ENCODE measurements around the gene DCUN1D3. TPM values are rescaled to one million over a fixed set of nuclear protein-coding genes. Genes with fewer than 3 reads are reported as not detected.

Gene DCUN1D3
- polyA plus RNA-seq, 1 donor (not counting 4 experiments of a cell fraction or from before 2014, with no cell fraction given), result 9.4 TPM

GRCh38 chr16:20901436-20902112 is 1.4 kb upstream of the DCUN1D3 start:
- Histone ChIP-seq H3K4me3 (ENCODE audit: control insufficient read depth in 2 of 3, extremely low read depth in 1 of 3, insufficient read depth in 2 of 3, low read depth in 1 of 3, low read length in 3 of 3) (peak overlapping the region; percentile 70 to 86 (median 83)), H3K9me3 (ENCODE audit: control insufficient read depth, low read depth, low read length) (no peaks in the 10 kb centered on the region), H3K4me1 (ENCODE audit: control insufficient read depth, extremely low read depth, insufficient read depth, low read length) (peaks cover 72% of the 10 kb centered on the region), H2AFZ (ENCODE audit: control insufficient read depth, low read length) (peak overlapping the region; percentile 16), H3K36me3 (ENCODE audit: control insufficient read depth in 2 of 2, extremely low read depth in 1 of 2, insufficient read depth in 2 of 2, low read length in 2 of 2) (peaks cover 0 to 7% of the 10 kb centered on the region in 2 experiments), H3K4me2 (ENCODE audit: control insufficient read depth, extremely low read depth, insufficient read depth, low read depth, low read length) (peak overlapping the region; percentile 76), H4K20me1 (ENCODE audit: control insufficient read depth, extremely low read depth, insufficient read depth, low read length) (no peaks in the 10 kb centered on the region), H3K79me2 (ENCODE audit: control insufficient read depth, insufficient read depth, low read length) (peaks cover 45% of the 10 kb centered on the region), H3K9ac (ENCODE audit: control insufficient read depth, extremely low read depth, insufficient read depth, low read length) (peak overlapping the region; percentile 97), H3K9me1 (ENCODE audit: control insufficient read depth, extremely low read depth, insufficient read depth, low read length) (peaks cover 3% of the 10 kb centered on the region), H3K27me3 (ENCODE audit: control insufficient read depth, extremely low read depth, insufficient read depth, low read length) (no peaks in the 10 kb centered on the region), H3K27ac (ENCODE audit: control insufficient read depth, insufficient read depth, low read length) (peak overlapping the region; percentile 98)
- dilution Hi-C loops (cut with MboI; ENCODE audit: extremely low pct_ligation_motif_present, low sequenced_read_pairs), result no loop called here
- DNase-seq (ENCODE audit: low read depth, low spot score), result no peak
- FAIRE-seq, result peak; percentile 23
- TF ChIP-seq CTCF (optimal IDR thresholded peaks at IDR 0.05 in 1 of 3, IDR thresholded peaks at IDR 0.05 in 1 of 3, conservative IDR thresholded peaks at IDR 0.05 in 1 of 3; ENCODE audit: extremely low read depth in 1 of 3, insufficient read depth in 2 of 3, low read length in 3 of 3) (no peak), EZH2 (IDR thresholded peaks at IDR 0.05; ENCODE audit: low read length) (no peak)

GRCh38 chr16:20901068-20901435 is 894 bp upstream of the DCUN1D3 start:
- Histone ChIP-seq H3K27ac (ENCODE audit: control insufficient read depth, insufficient read depth, low read length) (peak overlapping the region; percentile 98), H3K4me2 (ENCODE audit: control insufficient read depth, extremely low read depth, insufficient read depth, low read depth, low read length) (peak overlapping the region; percentile 76), H4K20me1 (ENCODE audit: control insufficient read depth, extremely low read depth, insufficient read depth, low read length) (no peaks in the 10 kb centered on the region), H3K4me1 (ENCODE audit: control insufficient read depth, extremely low read depth, insufficient read depth, low read length) (peaks cover 66% of the 10 kb centered on the region), H3K4me3 (ENCODE audit: control insufficient read depth in 2 of 3, extremely low read depth in 1 of 3, insufficient read depth in 2 of 3, low read depth in 1 of 3, low read length in 3 of 3) (peak overlapping the region; percentile 70 to 86 (median 83)), H2AFZ (ENCODE audit: control insufficient read depth, low read length) (peak overlapping the region; percentile 16), H3K9me1 (ENCODE audit: control insufficient read depth, extremely low read depth, insufficient read depth, low read length) (peaks cover 3% of the 10 kb centered on the region), H3K36me3 (ENCODE audit: control insufficient read depth in 2 of 2, extremely low read depth in 1 of 2, insufficient read depth in 2 of 2, low read length in 2 of 2) (peaks cover 0 to 7% of the 10 kb centered on the region in 2 experiments), H3K9me3 (ENCODE audit: control insufficient read depth, low read depth, low read length) (no peaks in the 10 kb centered on the region), H3K9ac (ENCODE audit: control insufficient read depth, extremely low read depth, insufficient read depth, low read length) (peak overlapping the region; percentile 97), H3K27me3 (ENCODE audit: control insufficient read depth, extremely low read depth, insufficient read depth, low read length) (no peaks in the 10 kb centered on the region), H3K79me2 (ENCODE audit: control insufficient read depth, insufficient read depth, low read length) (peaks cover 50% of the 10 kb centered on the region)
- FAIRE-seq, result no peak
- dilution Hi-C loops (cut with MboI; ENCODE audit: extremely low pct_ligation_motif_present, low sequenced_read_pairs), result no loop called here
- TF ChIP-seq CTCF (optimal IDR thresholded peaks at IDR 0.05 in 1 of 3, IDR thresholded peaks at IDR 0.05 in 1 of 3, conservative IDR thresholded peaks at IDR 0.05 in 1 of 3; ENCODE audit: extremely low read depth in 1 of 3, insufficient read depth in 2 of 3, low read length in 3 of 3) (no peak), EZH2 (IDR thresholded peaks at IDR 0.05; ENCODE audit: low read length) (no peak)
- DNase-seq (ENCODE audit: low read depth, low spot score), result no peak

Data from keratinocyte (primary cell).